DOHH2 (cell line): ENCODE measurements around the gene PCDH9.

ENCODE experiments used
- H3F3A ChIP-seq: fragments of 200-600 bp; sonication (generic), shearing (Covaris generic); 2 replicates; pipeline ENCODE4 v1.6.0; 2016; ENCODE audit warnings: antibody characterized with exemption, mild to moderate bottlenecking; ENCODE audit not compliant: control insufficient read depth, insufficient read depth
- H3K27ac ChIP-seq: fragments of 200-600 bp; sonication (generic); 2 replicates; pipeline ENCODE4 v1.5.1; 2014; ENCODE audit warnings: low read depth, mild to moderate bottlenecking, low read length, moderate library complexity
- H3K27me3 ChIP-seq: fragments of 200-600 bp; sonication (generic); 2 replicates; pipeline ENCODE4 v1.6.1; 2014; ENCODE audit warnings: mild to moderate bottlenecking, low read length, mixed read lengths; ENCODE audit not compliant: control insufficient read depth
- H3K36me3 ChIP-seq: fragments of 200-600 bp; sonication (generic); 2 replicates; pipeline ENCODE4 v1.6.1; 2014; ENCODE audit warnings: mild to moderate bottlenecking, low read length, moderate library complexity, mixed read lengths; ENCODE audit not compliant: control insufficient read depth
- H3K4me1 ChIP-seq: fragments of 200-600 bp; sonication (generic); 2 replicates; pipeline ENCODE4 v1.6.1; 2014; ENCODE audit warnings: mild to moderate bottlenecking, low read length, mixed read lengths; ENCODE audit not compliant: control insufficient read depth
- H3K4me2 ChIP-seq: fragments of 200-600 bp; sonication (generic); 2 replicates; pipeline ENCODE4 v1.6.0; 2014; ENCODE audit warnings: mild to moderate bottlenecking, low read length, moderate library complexity
- H3K4me3 ChIP-seq: fragments of 200-600 bp; sonication (generic); 2 replicates; pipeline ENCODE4 v1.5.1; 2014; ENCODE audit warnings: mild to moderate bottlenecking, low read length, mixed read lengths
- H3K79me2 ChIP-seq: fragments of 200-600 bp; sonication (generic); 2 replicates; pipeline ENCODE4 v1.6.1; 2014; ENCODE audit warnings: mild to moderate bottlenecking, low read length, mixed read lengths; ENCODE audit not compliant: control insufficient read depth
- H3K9me2 ChIP-seq: fragments of 200-600 bp; sonication (generic); replicated peaks from 2 replicates; pipeline ENCODE4 v1.6.1; 2014; ENCODE audit warnings: mild to moderate bottlenecking, low read length, mixed read lengths; ENCODE audit not compliant: control insufficient read depth
- H3K9me3 ChIP-seq: fragments of 200-600 bp; sonication (generic); 2 replicates; pipeline ENCODE4 v1.6.1; 2014; ENCODE audit warnings: antibody characterized with exemption, low read length, mixed read lengths; ENCODE audit not compliant: control insufficient read depth, insufficient read depth
- H4K20me1 ChIP-seq: fragments of 200-600 bp; sonication (generic); 2 replicates; pipeline ENCODE4 v1.6.0; 2014; ENCODE audit warnings: low read depth, mild to moderate bottlenecking, antibody characterized with exemption, low read length, moderate library complexity; ENCODE audit not compliant: control insufficient read depth, insufficient read depth
- CTCF ChIP-seq: fragments of 200-600 bp; sonication (generic); IDR thresholded peaks from one replicate; pipeline ENCODE4 v1.5.1; 2014; ENCODE audit warnings: antibody characterized with exemption, mild to moderate bottlenecking, low read depth, low read length; ENCODE audit not compliant: poor library complexity, severe bottlenecking
- EZH2phosphoT487 ChIP-seq: fragments of 200-600 bp; sonication (generic); IDR thresholded peaks from 2 replicates; pipeline ENCODE4 v1.6.1; 2017; ENCODE audit warnings: borderline replicate concordance, mild to moderate bottlenecking, antibody characterized with exemption, low read length, moderate library complexity, mixed read lengths

PCDH9 gene

GRCh38 chr13:66468656-66469055 is 761.5 kb downstream of the PCDH9 start:
- Histone ChIP-seq H3K79me2 (no peaks in the 10 kb centered on the region), H3K4me2 (no peak overlapping the region), H3K27me3 (no peaks in the 10 kb centered on the region), H3K4me3 (no peak overlapping the region), H3K27ac (no peak overlapping the region), H3K9me2 (no peaks in the 10 kb centered on the region), H3K36me3 (no peaks in the 10 kb centered on the region), H3F3A (no peaks in the 10 kb centered on the region), H3K4me1 (peaks cover 8% of the 10 kb centered on the region), H4K20me1 (no peaks in the 10 kb centered on the region), H3K9me3 (no peaks in the 10 kb centered on the region; the same call in 1 of the 2 replicates)
- TF ChIP-seq EZH2phosphoT487: no peak
- no peak for TF ChIP-seq CTCF

GRCh38 chr13:66462187-66462586 is 767.9 kb downstream of the PCDH9 start:
- no peak overlapping the region for H3K27ac ChIP-seq
- H3K79me2 ChIP-seq: no peaks in the 10 kb centered on the region
- H4K20me1 ChIP-seq: no peaks in the 10 kb centered on the region
- H3K4me1 ChIP-seq: peaks cover 8% of the 10 kb centered on the region
- H3F3A ChIP-seq: no peaks in the 10 kb centered on the region
- no peak overlapping the region for H3K4me3 ChIP-seq
- H3K27me3 ChIP-seq: no peaks in the 10 kb centered on the region
- H3K9me3 ChIP-seq: no peaks in the 10 kb centered on the region; the same call in 1 of the 2 replicates
- no peaks in the 10 kb centered on the region for H3K36me3 ChIP-seq
- no peak for TF ChIP-seq EZH2phosphoT487
- no peak for TF ChIP-seq CTCF
- H3K9me2 ChIP-seq: no peaks in the 10 kb centered on the region
- H3K4me2 ChIP-seq: no peak overlapping the region

GRCh38 chr13:66461021-66461420 is 769.1 kb downstream of the PCDH9 start:
- Histone ChIP-seq H3K27ac (no peak overlapping the region), H3K9me2 (no peaks in the 10 kb centered on the region)

More at GRCh38 chr13:66461021-66461420, 769.1 kb downstream of the PCDH9 start:
- Histone ChIP-seq H3K4me2 (no peak overlapping the region), H3K9me3 (no peaks in the 10 kb centered on the region), H3K4me1 (no peaks in the 10 kb centered on the region), H4K20me1 (no peaks in the 10 kb centered on the region), H3F3A (no peaks in the 10 kb centered on the region), H3K4me3 (no peak overlapping the region), H3K79me2 (no peaks in the 10 kb centered on the region), H3K36me3 (no peaks in the 10 kb centered on the region), H3K27me3 (no peaks in the 10 kb centered on the region)
- no peak for TF ChIP-seq EZH2phosphoT487
- TF ChIP-seq CTCF: no peak
